Naive thymus-derived CD4-positive, alpha-beta T cell (primary cell): ENCODE data around the gene PTPRM. TPM values are rescaled to one million over a fixed set of nuclear protein-coding genes. Genes with fewer than 3 reads are reported as not detected.

Experiments
- ATAC-seq: fragments of 150-1000 bp; cut with Tn5 transposase; 2 replicates; pipeline ENCODE4 v1.10.0; 2021; ENCODE audit warnings: mild to moderate bottlenecking, moderate library complexity
- CTCF ChIA-PET: fragments of 350-600 bp; sonication (Branson Sonifier 250); formaldehyde crosslinking; loops from one replicate; lab custom pipeline; 2021; ENCODE audit warnings: antibody characterized with exemption; lab: Charles Lee
- POLR2A ChIA-PET: fragments of 350-600 bp; sonication (Branson Sonifier 250); formaldehyde crosslinking; loops from one replicate; lab custom pipeline; 2021; ENCODE audit warnings: antibody characterized with exemption, inconsistent platforms; lab: Charles Lee
- DNase-seq, 9 donors: peaks; one replicate each; pipeline versions ENCODE4 v3.0.0 to v3.0.0-alpha.2; 2020 to 2022; ENCODE audit warnings: mixed read lengths in 1 of 9
- H3K27ac ChIP-seq: one replicate; pipeline ENCODE4 v1.7.0; 2013; ENCODE audit warnings: mild to moderate bottlenecking, low read depth, low read length, moderate library complexity
- H3K27me3 ChIP-seq, 2 donors: one replicate each; pipeline ENCODE4 v1.7.0; 2013; ENCODE audit warnings: low read length in 2 of 2, mild to moderate bottlenecking in 2 of 2, moderate library complexity in 2 of 2; ENCODE audit not compliant: control insufficient read depth in 2 of 2, insufficient read depth in 2 of 2
- H3K36me3 ChIP-seq, 3 experiments: 1 replicate in 2 of 3; 2 replicates in 1 of 3; pipeline ENCODE4 v1.7.0; 2013; ENCODE audit warnings: low read length in 3 of 3, mild to moderate bottlenecking in 3 of 3, moderate library complexity in 1 of 3; ENCODE audit not compliant: insufficient read depth in 3 of 3, control insufficient read depth in 2 of 3
- H3K4me1 ChIP-seq, 2 donors: one replicate each; pipeline ENCODE4 v1.7.0; 2013; ENCODE audit warnings: low read length in 2 of 2, mild to moderate bottlenecking in 2 of 2, moderate library complexity in 1 of 2; ENCODE audit not compliant: control insufficient read depth in 2 of 2, insufficient read depth in 2 of 2
- H3K4me3 ChIP-seq: 2 replicates; pipeline ENCODE4 v1.7.0; 2013; ENCODE audit warnings: mild to moderate bottlenecking, low read length
- H3K9me3 ChIP-seq, 3 experiments: 1 replicate in 2 of 3; 2 replicates in 1 of 3; pipeline ENCODE4 v1.7.0; 2013; ENCODE audit warnings: low read length in 3 of 3; ENCODE audit not compliant: control insufficient read depth in 2 of 3
- H3K27ac Mint-ChIP-seq, 9 donors: one replicate each; pipeline ENCODE4 v1.8.0; 2020 to 2022; ENCODE audit warnings: mixed read lengths in 9 of 9, mild to moderate bottlenecking in 8 of 9, moderate library complexity in 5 of 9, inconsistent platforms in 2 of 9
- H3K27me3 Mint-ChIP-seq, 5 donors: one replicate each; pipeline ENCODE4 v1.8.0; 2021 to 2022; ENCODE audit warnings: mixed read lengths in 5 of 5, mild to moderate bottlenecking in 1 of 5
- H3K36me3 Mint-ChIP-seq, 5 donors: one replicate each; pipeline ENCODE4 v1.8.0; 2020 to 2022; ENCODE audit warnings: mixed read lengths in 5 of 5, mild to moderate bottlenecking in 3 of 5, inconsistent platforms in 1 of 5
- H3K4me1 Mint-ChIP-seq, 7 donors: one replicate each; pipeline ENCODE4 v1.8.0; 2020 to 2022; ENCODE audit warnings: mixed read lengths in 7 of 7, mild to moderate bottlenecking in 3 of 7, inconsistent platforms in 1 of 7
- H3K4me3 Mint-ChIP-seq, 10 donors: one replicate each; pipeline ENCODE4 v1.8.0; 2020 to 2022; ENCODE audit warnings: mild to moderate bottlenecking in 10 of 10, mixed read lengths in 10 of 10, moderate library complexity in 6 of 10, inconsistent platforms in 2 of 10
- H3K9me3 Mint-ChIP-seq, 11 donors: one replicate each; pipeline ENCODE4 v1.8.0; 2020 to 2022; ENCODE audit warnings: mixed read lengths in 11 of 11, mild to moderate bottlenecking in 4 of 11, inconsistent platforms in 1 of 11, moderate library complexity in 1 of 11
- intact Hi-C, 2 donors: fragments of 100-400 bp; cut with micrococcal nuclease; formaldehyde crosslinking; loops; one replicate each; pipeline ENCODE4 v1.15.1; 2023
- polyA plus RNA-seq, 2 donors: library from polyadenylated mRNA; unstranded; fragments of 300-500 nt; fragmentation: Illumina TruSeq; gene quantifications; one replicate each; pipeline ENCODE4 v1.2.3, GENCODE V29; 2021
- total RNA-seq, 6 experiments: library from RNA in 5 of 6; stranded (reverse) in 5 of 6; gene quantifications; 1 replicate in 5 of 6; 2 replicates in 1 of 6; pipeline ENCODE4 v1.2.3 and lab custom pipeline; 2021 to 2026

PTPRM gene
- total and polyA plus RNA-seq, 7 experiments from 2014 or later, result 3.8 to 21.2 (median 8.4) TPM

DNA sequence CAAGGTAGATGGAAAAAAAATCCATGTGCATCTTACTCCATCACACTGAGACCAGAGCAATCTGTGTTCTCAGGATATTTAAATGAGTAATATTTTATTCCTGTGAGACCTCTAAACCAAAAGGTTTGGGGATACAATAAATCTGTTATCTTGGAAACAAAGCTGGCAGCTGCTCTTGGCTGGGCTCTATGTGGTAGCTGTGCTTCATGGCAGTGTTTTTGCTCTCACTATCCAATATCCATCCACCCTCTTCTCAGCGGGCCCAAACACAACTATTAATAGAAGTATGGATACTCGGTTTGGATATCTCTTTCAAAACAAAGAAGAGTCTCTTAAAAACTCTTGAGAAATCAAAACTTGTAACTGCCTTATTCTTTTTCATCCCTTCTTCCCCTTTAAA, 797.3 kb downstream of the PTPRM start:
- DNase-seq (no peak), ATAC-seq (no peak)
- Histone ChIP-seq H3K27ac (no peak overlapping the region), H3K36me3 (no peaks in the 10 kb centered on the region), H3K27me3 (no peaks in the 10 kb centered on the region), H3K4me3 (no peak overlapping the region), H3K4me1 (no peaks in the 10 kb centered on the region), H3K9me3 (no peaks in the 10 kb centered on the region)
- POLR2A ChIA-PET, result no interaction called here
- Mint-ChIP-seq H3K4me1 (peaks cover 0 to 10% (median 5%) of the 10 kb centered on the region in 7 donors), H3K36me3 (peaks cover 0 to 3% (median 0%) of the 10 kb centered on the region in 5 donors), H3K27ac (no peak overlapping the region), H3K4me3 (no peak overlapping the region), H3K27me3 (peaks cover 24 to 61% (median 28%) of the 10 kb centered on the region in 5 donors), H3K9me3 (peaks cover 0 to 7% (median 0%) of the 10 kb centered on the region in 11 donors)
- intact Hi-C loops, result no loop called here
- CTCF ChIA-PET, result no interaction called here

- no peak overlapping the region for H3K4me3 ChIP-seq
- H3K4me3 Mint-ChIP-seq, result no peak overlapping the region
- DNase-seq (no peak), ATAC-seq (no peak)
- H3K36me3 ChIP-seq, result no peaks in the 10 kb centered on the region
- H3K27ac Mint-ChIP-seq, result no peak overlapping the region
- H3K36me3 Mint-ChIP-seq, result peaks cover 0 to 3% (median 0%) of the 10 kb centered on the region in 5 donors
- intact Hi-C loops, result no loop called here
- H3K27ac ChIP-seq, result no peak overlapping the region
- POLR2A ChIA-PET, result no interaction called here
- no peaks in the 10 kb centered on the region for H3K27me3 ChIP-seq
- no peaks in the 10 kb centered on the region for H3K4me1 ChIP-seq
- CTCF ChIA-PET, result no interaction called here
- peaks cover 0 to 10% (median 5%) of the 10 kb centered on the region in 7 donors for H3K4me1 Mint-ChIP-seq
- peaks cover 0 to 7% (median 0%) of the 10 kb centered on the region in 11 donors for H3K9me3 Mint-ChIP-seq
- H3K9me3 ChIP-seq, result no peaks in the 10 kb centered on the region
- peaks cover 25 to 67% (median 31%) of the 10 kb centered on the region in 5 donors for H3K27me3 Mint-ChIP-seq
Observed at GRCh38 chr18:8365006-8365405, 797.9 kb downstream of the PTPRM start.

GRCh38 chr18:8365528-8365927, 798.4 kb downstream of the PTPRM start:
- no peaks in the 10 kb centered on the region for H3K9me3 ChIP-seq
- no peaks in the 10 kb centered on the region for H3K27me3 ChIP-seq
- H3K36me3 ChIP-seq, result no peaks in the 10 kb centered on the region
- ChIA-PET CTCF (no interaction called here), POLR2A (no interaction called here)
- DNase-seq (no peak), ATAC-seq (no peak)
- intact Hi-C loops, result no loop called here
- H3K27me3 Mint-ChIP-seq, result peaks cover 25 to 69% (median 31%) of the 10 kb centered on the region in 5 donors
- no peak overlapping the region for H3K4me3 Mint-ChIP-seq
- peaks cover 0 to 3% (median 0%) of the 10 kb centered on the region in 5 donors for H3K36me3 Mint-ChIP-seq
- peaks cover 0 to 10% (median 5%) of the 10 kb centered on the region in 7 donors for H3K4me1 Mint-ChIP-seq
- H3K9me3 Mint-ChIP-seq, result peaks cover 0 to 7% (median 0%) of the 10 kb centered on the region in 11 donors
- no peak overlapping the region for H3K27ac Mint-ChIP-seq
- no peak overlapping the region for H3K27ac ChIP-seq
- no peak overlapping the region for H3K4me3 ChIP-seq
- no peaks in the 10 kb centered on the region for H3K4me1 ChIP-seq

DNA sequence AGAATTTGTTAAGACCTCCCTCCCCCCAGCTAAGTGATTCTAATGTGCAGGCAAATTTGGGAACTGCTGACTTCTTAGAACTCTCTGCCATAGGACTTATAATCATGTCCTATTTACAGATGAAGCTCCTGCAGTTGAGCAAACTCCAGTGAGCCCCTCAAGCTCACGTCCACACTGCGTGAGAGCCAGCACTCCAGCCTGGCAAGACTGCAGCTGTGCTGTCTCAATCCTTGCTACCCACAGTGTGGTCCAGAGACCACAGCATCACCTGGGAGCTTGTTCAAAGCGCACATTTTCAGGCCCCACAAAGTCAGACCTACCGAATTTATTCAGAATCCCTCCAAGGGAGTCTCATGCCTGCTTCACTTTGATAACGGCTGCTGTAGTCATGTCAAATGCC, 799.0 kb downstream of the PTPRM start:
- H3K4me3 Mint-ChIP-seq, result no peak overlapping the region
- peaks cover 25 to 69% (median 30%) of the 10 kb centered on the region in 5 donors for H3K27me3 Mint-ChIP-seq
- DNase-seq, result no peak

DNA sequence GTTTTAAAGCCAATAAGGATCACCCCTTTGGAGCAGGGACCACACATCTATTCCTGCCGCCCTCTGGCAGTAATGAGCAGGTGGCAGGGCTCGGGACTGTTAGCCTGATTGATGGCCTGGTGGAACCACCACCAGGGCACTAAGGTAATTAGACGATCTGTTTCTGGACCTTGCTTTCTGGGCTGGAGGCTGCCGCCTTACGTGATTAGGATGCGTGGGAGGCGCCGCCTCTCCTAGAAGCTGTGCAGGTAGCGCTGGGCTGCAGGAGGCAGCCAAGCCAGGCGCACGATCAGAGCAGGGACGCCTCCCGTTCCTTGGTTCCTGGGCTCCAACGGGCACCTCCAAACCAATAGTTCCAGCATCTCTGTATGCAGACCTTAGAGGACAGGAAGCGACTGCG, 799.5 kb downstream of the PTPRM start:
- intact Hi-C loops, result no loop called here
- no peak for DNase-seq
- POLR2A ChIA-PET, result no interaction called here
- no peak for ATAC-seq
- Histone ChIP-seq H3K27me3 (no peaks in the 10 kb centered on the region), H3K27ac (no peak overlapping the region), H3K4me3 (no peak overlapping the region), H3K4me1 (no peaks in the 10 kb centered on the region), H3K9me3 (no peaks in the 10 kb centered on the region), H3K36me3 (no peaks in the 10 kb centered on the region)
- peaks cover 0 to 3% (median 0%) of the 10 kb centered on the region in 5 donors for H3K36me3 Mint-ChIP-seq
- H3K4me1 Mint-ChIP-seq, result peaks cover 0 to 10% (median 5%) of the 10 kb centered on the region in 7 donors
- CTCF ChIA-PET, result no interaction called here
- H3K4me3 Mint-ChIP-seq, result peak overlapping the region; percentile 6 to 79 (median 68)
- H3K27ac Mint-ChIP-seq, result peak overlapping the region in 2 of 9 donors; percentile 45 to 49
- H3K27me3 Mint-ChIP-seq, result peaks cover 25 to 69% (median 31%) of the 10 kb centered on the region in 5 donors
- H3K9me3 Mint-ChIP-seq, result peaks cover 0 to 7% (median 0%) of the 10 kb centered on the region in 11 donors

More for the DNA sequence above, 799.0 kb downstream of the PTPRM start:
- intact Hi-C loops, result no loop called here
- no peak overlapping the region for H3K27ac ChIP-seq
- CTCF ChIA-PET, result no interaction called here
- H3K27ac Mint-ChIP-seq, result no peak overlapping the region
- no peak overlapping the region for H3K4me3 ChIP-seq
- no peaks in the 10 kb centered on the region for H3K36me3 ChIP-seq
- peaks cover 0 to 3% (median 0%) of the 10 kb centered on the region in 5 donors for H3K36me3 Mint-ChIP-seq
- ATAC-seq, result no peak
- H3K9me3 Mint-ChIP-seq, result peaks cover 0 to 7% (median 0%) of the 10 kb centered on the region in 11 donors
- H3K9me3 ChIP-seq, result no peaks in the 10 kb centered on the region
- H3K4me1 ChIP-seq, result no peaks in the 10 kb centered on the region
- H3K27me3 ChIP-seq, result no peaks in the 10 kb centered on the region
- peaks cover 0 to 10% (median 5%) of the 10 kb centered on the region in 7 donors for H3K4me1 Mint-ChIP-seq
- POLR2A ChIA-PET, result no interaction called here

DNA sequence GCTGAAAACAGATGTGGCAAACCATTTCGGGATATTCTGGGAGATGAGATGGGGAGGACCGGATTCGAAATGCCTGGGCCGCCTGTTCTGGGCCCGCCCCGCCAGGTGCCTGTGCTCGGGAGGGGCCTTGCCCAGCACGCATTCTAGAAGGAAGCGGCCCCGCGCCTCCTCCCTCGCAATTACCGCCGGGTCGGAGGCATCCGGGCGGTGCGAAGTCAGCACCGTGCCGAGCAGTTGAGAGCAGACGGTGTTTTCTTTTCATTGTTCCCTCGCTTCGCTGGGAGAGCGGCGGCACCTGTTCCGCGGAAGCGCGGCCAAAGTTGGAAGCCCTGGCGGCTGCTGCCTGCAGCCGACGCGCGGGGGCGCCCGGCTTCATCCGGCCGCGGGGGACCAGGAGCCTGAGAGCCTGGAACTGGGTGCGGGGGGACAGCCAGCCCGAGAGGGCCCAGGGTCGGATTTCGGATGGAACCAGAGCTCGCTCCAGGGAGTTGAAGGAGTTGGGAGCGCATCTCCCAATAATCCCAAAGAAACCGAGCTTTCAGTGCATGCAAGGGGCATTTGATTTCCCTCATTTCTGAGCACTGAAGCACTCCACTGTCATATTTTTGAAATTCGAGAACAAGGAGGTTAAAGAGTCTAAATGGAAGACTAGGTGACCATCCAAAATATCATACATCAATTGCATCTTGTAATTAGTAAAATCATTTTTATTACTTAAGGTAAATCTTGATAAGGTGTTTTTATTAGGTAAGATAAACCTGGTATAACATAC, 800.3 kb downstream of the PTPRM start:
- H3K4me3 ChIP-seq, result no peak overlapping the region
- Mint-ChIP-seq H3K27me3 (peaks cover 23 to 63% (median 29%) of the 10 kb centered on the region in 5 donors), H3K4me1 (peaks cover 0 to 10% (median 5%) of the 10 kb centered on the region in 7 donors), H3K4me3 (peak overlapping the region; percentile 8 to 79 (median 68)), H3K36me3 (peaks cover 0 to 3% (median 0%) of the 10 kb centered on the region in 5 donors), H3K9me3 (peaks cover 0 to 7% (median 0%) of the 10 kb centered on the region in 11 donors), H3K27ac (peak overlapping the region in 3 of 9 donors; percentile 6 to 49 (median 45))
- ChIA-PET POLR2A (no interaction called here), CTCF (no interaction called here)
- no peaks in the 10 kb centered on the region for H3K36me3 ChIP-seq
- H3K9me3 ChIP-seq, result no peaks in the 10 kb centered on the region
- no peak overlapping the region for H3K27ac ChIP-seq
- H3K4me1 ChIP-seq, result no peaks in the 10 kb centered on the region
- H3K27me3 ChIP-seq, result no peaks in the 10 kb centered on the region
- intact Hi-C loops, result no loop called here
- peak in 7 of 9 donors; percentile 7 to 46 (median 27) for DNase-seq
- ATAC-seq, result peak; percentile 46
